ENCODE data around the gene PAX2. TPM values are rescaled to one million over a fixed set of nuclear protein-coding genes. Genes with fewer than 3 reads are reported as not detected.

PAX2 gene
- total and polyA plus RNA-seq, 2 of the 8 experiments (the other 6 are each of a cell fraction or from before 2014, with no cell fraction given), result 0.02 TPM; not detected in 1

DNA sequence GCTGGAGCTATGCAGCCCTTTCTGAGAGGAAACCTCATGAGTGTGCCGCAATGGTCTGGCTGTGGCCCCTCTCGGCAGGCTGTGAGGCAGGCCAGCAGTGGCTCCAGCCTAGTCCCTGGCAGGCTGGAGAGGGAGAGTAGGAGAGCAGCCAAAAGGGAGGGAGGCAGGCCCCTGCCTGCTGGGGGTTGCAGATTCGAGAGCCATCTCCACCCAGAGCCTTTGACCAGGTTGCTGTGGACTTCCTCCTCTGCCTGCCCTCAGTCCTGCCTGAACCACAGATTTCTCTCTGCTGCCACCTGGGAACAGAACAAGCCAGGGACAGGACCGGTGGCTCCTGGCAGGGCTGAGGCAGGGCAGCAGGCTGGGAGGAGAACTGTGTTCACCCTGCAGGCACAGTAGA lies 13.9 kb downstream of the PAX2 start:
- no peak overlapping the region for H2BK20ac ChIP-seq (ENCODE audit: low read length)
- no peak overlapping the region for H4K5ac ChIP-seq (ENCODE audit: insufficient read length, low read depth, low read length)
- no peak overlapping the region for H3K4ac ChIP-seq (replicated peaks; ENCODE audit: insufficient read length, low read depth, low read length)
- no peak overlapping the region for H3K27ac ChIP-seq (ENCODE audit: low read depth, low read length)
- H2BK15ac ChIP-seq (ENCODE audit: low read length), result no peak overlapping the region
- H3K18ac ChIP-seq (ENCODE audit: extremely low read depth, low read length), result no peak overlapping the region
- no peak overlapping the region for H3K56ac ChIP-seq (replicated peaks; ENCODE audit: insufficient read length, low read depth, low read length)
- no peaks in the 10 kb centered on the region for H3K36me3 ChIP-seq (ENCODE audit: control insufficient read depth in 2 of 4, insufficient read depth in 4 of 4, low read length in 3 of 4)
- H3K9me3 ChIP-seq (ENCODE audit: insufficient read depth in 2 of 2, low read depth in 1 of 2, low read length in 1 of 2), result no peaks in the 10 kb centered on the region
- no peak overlapping the region for H3K23ac ChIP-seq (ENCODE audit: insufficient read length)
- no peak overlapping the region for H2BK12ac ChIP-seq (ENCODE audit: low read depth, low read length)
- H3K4me1 ChIP-seq (replicated peaks in 1 of 4; ENCODE audit: control insufficient read depth in 3 of 4, insufficient read depth in 4 of 4, low read length in 3 of 4), result peaks cover 0 to 2% (median 0%) of the 10 kb centered on the region in 4 experiments; a peak in 1 of 7 replicates
- no peak overlapping the region for H3K9ac ChIP-seq (replicated peaks in 1 of 4; ENCODE audit: extremely low read depth in 1 of 4, low read depth in 3 of 4, low read length in 3 of 4)
- no peak overlapping the region for H3K4me3 ChIP-seq (ENCODE audit: extremely low read depth in 1 of 4, insufficient read depth in 2 of 4, low read depth in 3 of 4, low read length in 4 of 4)
- H3K27me3 ChIP-seq (replicated peaks in 1 of 4; ENCODE audit: control insufficient read depth in 3 of 4, extremely low read depth in 1 of 4, insufficient read depth in 3 of 4, low read length in 3 of 4), result peaks cover under 1 to 40% (median 32%) of the 10 kb centered on the region in 4 experiments
- WGBS, 2 experiments (ENCODE audit: extremely low coverage in 1 of 2, insufficient coverage in 1 of 2, insufficient read length in 1 of 2, insufficient replicate concordance in 2 of 2, low coverage in 1 of 2, low lambda C conversion rate in 2 of 2, missing lambda C conversion rate in 1 of 2), result 83% methylated on average over 4 of the region's 4 CpGs; no CpG with 5 or more reads in 1 of the 2 experiments
- H4K20me1 ChIP-seq (replicated peaks in 1 of 2; ENCODE audit: control insufficient read depth in 1 of 2, insufficient read depth in 2 of 2, low read length in 2 of 2), result no peaks in the 10 kb centered on the region
- H2AFZ ChIP-seq (ENCODE audit: low read length), result no peak overlapping the region
- no peak overlapping the region for H4K91ac ChIP-seq (replicated peaks; ENCODE audit: insufficient read length, low read length)
- H4K8ac ChIP-seq (ENCODE audit: extremely low read depth, insufficient read depth, low read length), result no peak overlapping the region
- H2AK5ac ChIP-seq (ENCODE audit: low read depth, low read length), result no peak overlapping the region
- H2BK5ac ChIP-seq (ENCODE audit: low read depth, low read length), result no peak overlapping the region
- no peak for TF ChIP-seq EGR1 (IDR thresholded peaks at IDR 0.05; ENCODE audit: borderline replicate concordance, low read depth, low read length)
- TF ChIP-seq PHF8 (conservative IDR thresholded peaks at IDR 0.05; ENCODE audit: low read depth, low read length), result no peak
- peak; percentile 26 to 36 (median 34) for TF ChIP-seq CTCF (IDR thresholded peaks at IDR 0.05; ENCODE audit: control extremely low read depth in 1 of 3, insufficient read depth in 1 of 3, low read depth in 1 of 3, low read length in 3 of 3)
- TF ChIP-seq RAD21 (IDR thresholded peaks at IDR 0.05 in 1 of 2, conservative IDR thresholded peaks at IDR 0.05 in 1 of 2; ENCODE audit: low read depth in 2 of 2, low read length in 2 of 2), result peak in 1 of 2 experiments; percentile 33; a peak in 3 of 4 replicates
- no peaks in the 10 kb centered on the region for H3K79me1 ChIP-seq (ENCODE audit: low read depth, low read length)
- POLR2A ChIA-PET (ENCODE audit: partially characterized antibody), result no interaction called here
- H3K79me2 ChIP-seq (ENCODE audit: control insufficient read depth in 1 of 2, insufficient read depth in 2 of 2, low read length in 2 of 2), result no peaks in the 10 kb centered on the region
- H3K14ac ChIP-seq (ENCODE audit: insufficient read length), result no peak overlapping the region
- CTCF ChIA-PET (ENCODE audit: partially characterized antibody), result interaction anchor here (0.8 to 1.7 kb wide), 9 partner anchors 19 to 190 kb away, joined by 3 to 8 read pairs (median 4); no protein-coding TSS in a partner anchor
- no peak for DNase-seq (ENCODE audit: low read depth in 1 of 2, low spot score in 2 of 2)
- no peaks in the 10 kb centered on the region for H3K23me2 ChIP-seq (ENCODE audit: low read depth, low read length)
- H3K4me2 ChIP-seq (ENCODE audit: insufficient read depth in 1 of 2, low read depth in 2 of 2, low read length in 2 of 2), result no peak overlapping the region; a peak in 1 of 4 replicates
- no peak overlapping the region for H2BK120ac ChIP-seq (replicated peaks; ENCODE audit: low read depth, low read length)
- FAIRE-seq, result no peak

Measured in H1 (cell line).